Left renal pelvis (tissue), 4 donors: ENCODE data around the gene ARL3. TPM values are rescaled to one million over a fixed set of nuclear protein-coding genes. Genes with fewer than 3 reads are reported as not detected.
"Not testable (repeated sequence)": the region's sequence is repeated elsewhere in the genome, so short reads cannot be mapped to it uniquely, and the experiment has no call there.

Experiments used
- DNase-seq, 4 donors: peaks; one replicate each; pipeline ENCODE4 v3.0.0-alpha.2; 2013; ENCODE audit warnings: low read depth in 4 of 4, low spot score in 3 of 4
- polyA plus RNA-seq, 4 donors: library from polyadenylated mRNA; unstranded; fragments of 120-200 nt; gene quantifications; one replicate each; pipeline ENCODE4 v1.2.1, GENCODE V29; 2013; ENCODE audit not compliant: insufficient read length in 4 of 4

ARL3 gene
- polyA plus RNA-seq, 4 donors, result 19.0 to 31.4 (median 28.5) TPM

DNA sequence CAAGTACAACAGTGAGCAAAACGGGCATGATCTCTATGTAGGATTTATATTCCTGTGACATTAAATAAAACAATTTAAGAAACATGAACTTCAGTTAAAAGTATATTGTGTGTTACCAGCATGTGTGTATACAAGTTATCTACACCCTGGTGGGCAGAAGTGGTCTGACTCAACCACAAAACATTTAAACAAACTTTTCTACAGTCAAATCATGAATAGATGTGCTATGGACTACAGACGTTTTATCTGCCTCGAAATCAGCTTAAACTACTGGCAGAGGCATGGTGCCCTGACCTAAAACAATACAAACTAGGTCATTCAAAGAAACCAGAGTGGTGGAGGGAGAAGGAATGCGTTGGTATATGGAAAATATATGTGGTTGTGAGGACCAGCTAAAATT is 3.6 kb downstream of the ARL3 start:
- no peak for DNase-seq

DNA sequence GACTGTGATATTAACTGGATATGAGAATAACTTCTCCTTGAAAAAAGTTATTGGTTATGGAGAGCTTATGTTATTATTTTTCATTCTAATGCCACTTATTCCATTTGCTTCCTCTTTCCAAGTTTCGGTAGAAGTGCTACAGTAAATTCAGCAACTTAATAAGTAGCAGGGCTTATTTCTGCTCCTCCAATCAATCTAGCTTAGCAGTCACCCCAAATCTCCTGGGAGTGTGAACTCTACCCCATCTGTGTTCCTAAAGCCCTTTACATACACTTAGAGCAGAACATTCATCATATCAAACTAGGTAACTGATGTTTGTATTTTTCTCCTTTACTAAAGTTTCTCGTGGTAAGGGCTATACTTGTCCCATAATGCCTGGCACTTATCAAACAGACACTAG is 8.7 kb downstream of the ARL3 start:
- DNase-seq, result no peak

DNA sequence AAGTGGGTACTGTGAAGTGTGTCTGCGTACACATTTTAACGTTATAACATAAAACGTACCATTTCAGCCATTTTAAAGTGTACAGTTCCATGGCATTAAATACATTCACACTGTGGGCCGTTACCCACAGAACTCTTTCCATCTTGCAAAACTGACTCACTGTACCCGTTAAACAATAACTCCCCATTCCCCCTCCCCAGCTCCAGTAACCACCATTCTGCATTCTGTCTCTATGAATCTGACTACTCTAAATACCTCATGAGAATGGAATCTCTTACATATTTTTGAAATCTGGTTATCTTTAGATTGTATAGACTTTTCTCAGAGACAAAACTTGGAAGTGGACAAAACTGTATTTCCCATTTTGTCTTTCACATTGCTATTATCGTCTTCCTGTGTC is 9.3 kb downstream of the ARL3 start:
- DNase-seq, result no peak

DNA sequence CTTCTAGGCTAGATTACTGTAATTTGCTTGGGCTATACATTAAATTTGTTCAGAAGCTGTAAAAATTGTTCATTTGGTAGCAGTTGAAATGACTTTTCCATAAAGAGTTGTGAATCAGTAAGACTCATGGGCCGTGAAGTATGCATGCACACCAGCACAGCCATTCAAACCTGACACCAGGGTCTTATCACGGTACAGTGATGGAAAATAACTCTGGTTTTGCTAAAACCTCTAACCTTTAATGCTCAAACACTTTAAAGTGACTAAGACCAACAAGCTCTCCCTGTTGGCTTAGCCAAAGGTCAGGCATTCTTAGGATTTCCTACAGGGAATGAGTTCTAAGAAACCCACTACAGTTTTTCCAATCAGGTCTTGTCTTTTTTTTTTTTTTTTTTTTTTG is 11.5 kb downstream of the ARL3 start:
- no peak for DNase-seq

DNA sequence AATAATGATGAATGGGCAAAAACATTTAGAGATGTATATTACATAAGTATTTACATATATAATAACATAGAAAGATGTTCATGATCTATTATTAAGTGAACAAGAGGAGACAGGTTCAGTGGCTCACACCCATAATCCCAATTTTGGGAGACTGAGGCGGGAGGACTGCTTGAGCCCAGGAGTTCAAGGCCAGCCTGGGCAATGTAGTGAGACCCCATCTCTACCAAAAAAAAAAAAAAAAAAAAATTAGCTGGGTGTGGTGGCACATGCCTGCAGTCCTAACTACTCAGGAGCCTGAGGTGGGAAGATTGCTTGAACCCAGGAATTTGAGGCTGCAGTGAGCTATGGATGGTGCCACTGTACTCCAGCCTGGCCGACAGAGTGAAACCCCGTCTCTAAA is 12.4 kb downstream of the ARL3 start:
- no peak for DNase-seq

DNA sequence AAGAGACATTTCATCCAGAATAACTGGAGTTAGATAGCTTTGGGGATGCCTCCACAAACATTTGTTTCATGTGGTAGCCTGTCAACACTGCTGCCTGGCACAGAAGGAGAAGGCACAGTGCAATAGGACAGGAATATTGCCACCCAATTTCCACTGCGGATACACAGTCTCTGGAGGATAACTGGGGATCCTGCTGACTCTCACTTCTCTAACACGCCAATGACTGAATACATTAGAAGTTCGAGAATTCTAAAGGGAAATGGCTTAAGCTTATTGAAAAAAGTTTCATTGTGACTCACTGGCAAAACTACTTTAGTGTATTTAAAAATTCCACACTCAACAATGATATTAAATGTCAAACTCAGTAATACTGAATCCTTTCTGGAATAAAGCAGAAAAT is 12.9 kb downstream of the ARL3 start:
- no peak for DNase-seq

DNA sequence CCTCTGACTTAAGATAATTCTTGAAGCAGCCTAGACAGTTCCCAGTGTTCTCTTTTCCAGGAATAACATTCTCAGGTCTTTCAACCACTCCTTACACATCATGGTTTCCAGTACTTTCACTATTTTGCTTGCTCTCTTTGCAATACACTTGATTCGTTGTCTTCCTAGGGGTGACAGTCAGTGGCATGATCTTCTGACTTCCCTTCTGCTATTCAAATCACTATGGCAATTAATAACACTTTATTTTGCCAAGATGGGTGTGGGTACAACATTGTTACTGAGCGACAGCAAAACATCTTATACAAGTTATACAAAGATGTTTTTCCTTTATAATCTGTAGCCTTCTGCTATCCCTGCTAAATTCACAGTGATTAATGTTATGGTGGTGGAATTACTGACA is 15.3 kb downstream of the ARL3 start:
- DNase-seq, result no peak

DNA sequence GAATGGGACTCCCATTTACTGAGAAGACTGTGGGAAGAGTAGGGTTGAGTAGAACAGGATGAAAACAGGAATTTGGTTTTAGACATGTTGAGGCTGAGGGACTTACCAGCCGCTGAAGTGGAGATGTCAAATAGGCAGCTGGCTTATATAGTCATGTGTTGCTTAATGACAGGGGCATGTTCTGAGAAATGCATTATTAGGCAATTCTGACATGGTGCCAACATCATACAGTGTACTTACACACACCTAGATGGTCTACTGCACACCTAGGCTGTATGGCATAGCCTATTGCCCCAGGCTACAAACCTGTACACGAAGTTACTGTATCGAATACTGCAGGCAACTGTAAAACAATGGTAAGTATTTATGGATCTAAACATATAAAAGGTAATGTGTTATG is 17.5 kb downstream of the ARL3 start:
- no peak for DNase-seq

DNA sequence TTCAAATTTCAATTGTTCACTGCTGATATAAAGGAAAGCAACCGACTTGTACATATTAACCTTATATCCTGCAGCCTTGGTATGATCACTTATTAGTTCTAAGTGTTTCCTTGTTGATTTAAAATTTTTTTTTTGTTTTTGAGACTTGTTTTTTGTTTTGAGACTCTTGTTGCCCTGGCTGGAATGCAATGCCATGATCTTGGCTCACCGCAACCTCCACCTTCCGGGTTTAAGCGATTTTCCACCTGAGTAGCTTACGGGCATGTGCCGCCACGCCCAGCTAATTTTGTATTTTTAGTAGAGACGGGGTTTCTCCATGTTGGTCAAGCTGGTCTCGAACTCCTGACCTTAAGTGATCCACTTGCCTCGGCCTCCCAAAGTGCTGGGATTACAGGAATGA is 18.8 kb downstream of the ARL3 start:
- not testable (repeated sequence) for DNase-seq

DNA sequence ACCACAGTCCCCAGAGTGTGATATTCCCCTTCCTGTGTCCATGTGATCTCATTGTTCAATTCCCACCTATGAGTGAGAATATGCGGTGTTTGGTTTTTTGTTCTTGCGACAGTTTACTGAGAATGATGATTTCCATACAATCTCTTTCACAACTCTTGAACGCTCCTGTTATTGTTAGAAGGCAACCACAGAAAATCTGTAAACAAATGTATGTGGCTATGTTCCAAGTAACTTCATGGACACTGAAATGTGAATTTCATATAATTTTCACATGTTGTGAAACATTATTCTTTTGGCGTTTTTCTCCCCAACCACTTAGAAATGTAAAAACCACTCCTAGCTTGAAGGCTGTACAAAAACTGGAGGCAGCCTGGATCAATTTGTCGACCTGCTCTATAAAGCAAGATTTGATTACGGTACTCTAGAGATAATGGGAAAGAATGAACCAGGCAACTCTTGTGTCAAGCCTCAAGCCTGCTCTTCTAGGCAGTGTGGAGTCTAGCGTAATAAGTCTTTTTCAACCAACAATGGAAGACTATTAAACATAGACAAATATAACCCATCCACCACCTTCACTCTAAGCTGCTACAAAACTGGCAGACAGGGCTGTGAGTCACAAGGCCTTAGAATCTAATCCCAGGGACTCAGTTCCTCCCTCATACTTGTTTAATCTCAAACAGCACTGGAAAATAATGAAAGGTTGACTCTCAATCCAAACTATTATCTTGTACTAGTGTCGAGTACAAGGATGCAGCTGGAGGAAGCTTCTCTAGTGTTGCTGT is 22.7 kb downstream of the ARL3 start:
- no peak for DNase-seq

DNA sequence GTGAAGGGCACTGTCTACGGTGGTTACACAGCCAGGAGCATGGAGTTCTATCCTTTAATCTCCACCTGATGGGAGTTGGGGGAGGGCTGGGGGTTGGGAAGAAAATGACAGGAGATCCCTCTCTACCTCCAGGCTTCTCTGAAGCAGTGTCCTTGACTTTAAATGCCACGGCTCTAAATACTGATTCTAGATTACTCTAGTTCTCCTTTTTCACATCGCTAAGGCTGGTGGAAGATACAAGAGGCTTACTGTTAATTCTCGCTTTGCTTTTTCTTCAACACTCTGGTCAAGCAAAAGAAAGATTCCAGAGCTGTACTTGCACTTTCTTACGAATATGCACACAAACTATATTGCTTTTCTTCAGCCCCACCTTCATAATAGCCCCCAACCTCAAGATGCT is 30.5 kb downstream of the ARL3 start:
- DNase-seq, result no peak

DNA sequence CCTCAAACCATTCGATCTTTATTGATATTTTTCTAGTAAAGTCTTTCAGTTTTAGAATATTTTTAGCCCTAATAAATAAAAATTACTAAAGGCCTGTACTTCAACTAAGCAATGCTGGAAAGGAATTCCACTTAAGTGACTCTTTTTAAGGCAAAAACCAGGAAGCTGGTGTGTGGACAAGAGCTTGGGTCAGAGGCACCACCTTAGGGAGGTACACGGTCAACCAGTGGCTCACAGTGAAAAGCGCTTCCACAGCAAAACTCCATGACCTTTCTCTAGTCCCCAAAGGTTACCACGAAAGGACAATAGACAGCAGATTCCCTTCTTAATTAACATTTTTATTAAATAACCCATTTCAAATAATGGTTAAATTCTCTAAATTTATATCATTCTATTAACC is 31.2 kb downstream of the ARL3 start:
- DNase-seq, result no peak

DNA sequence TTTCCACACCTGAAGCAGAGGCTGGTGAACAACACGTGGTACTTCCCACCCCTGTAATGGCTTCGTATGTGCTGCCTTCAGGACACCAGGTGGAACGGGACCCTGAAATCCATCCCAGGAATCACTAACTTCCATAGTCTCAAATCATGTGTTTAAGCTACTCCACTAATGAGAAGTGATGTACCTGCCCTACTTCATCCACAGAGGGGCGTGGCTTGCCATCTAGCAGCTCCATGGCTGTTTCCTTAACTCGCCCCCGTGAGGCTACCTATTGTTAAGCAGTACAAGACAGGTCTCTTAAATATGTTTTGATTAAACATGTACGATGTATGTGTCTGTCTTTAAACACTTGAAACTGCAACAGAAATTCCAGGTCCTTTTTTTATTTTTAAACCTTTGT is 31.8 kb downstream of the ARL3 start:
- no peak for DNase-seq

DNA sequence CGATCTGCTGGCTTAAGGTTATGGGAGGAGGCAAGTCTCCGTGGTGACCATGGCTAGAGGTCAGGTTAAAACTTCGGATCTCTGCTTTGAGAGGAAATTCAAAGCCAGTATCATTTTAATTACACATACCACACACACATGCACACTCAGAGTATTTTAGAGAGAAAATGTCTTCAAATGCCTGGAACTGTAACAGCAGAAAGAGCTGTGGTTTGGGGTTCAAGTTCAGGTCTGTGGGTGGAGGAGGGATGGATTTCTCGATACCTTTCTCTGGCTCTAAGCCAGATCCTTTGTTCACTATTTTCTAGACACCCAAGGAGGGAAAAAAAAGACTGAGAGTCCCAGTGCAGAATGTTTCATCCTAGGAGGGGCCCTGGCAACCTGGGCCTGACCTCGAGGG is 32.5 kb downstream of the ARL3 start:
- no peak for DNase-seq

DNA sequence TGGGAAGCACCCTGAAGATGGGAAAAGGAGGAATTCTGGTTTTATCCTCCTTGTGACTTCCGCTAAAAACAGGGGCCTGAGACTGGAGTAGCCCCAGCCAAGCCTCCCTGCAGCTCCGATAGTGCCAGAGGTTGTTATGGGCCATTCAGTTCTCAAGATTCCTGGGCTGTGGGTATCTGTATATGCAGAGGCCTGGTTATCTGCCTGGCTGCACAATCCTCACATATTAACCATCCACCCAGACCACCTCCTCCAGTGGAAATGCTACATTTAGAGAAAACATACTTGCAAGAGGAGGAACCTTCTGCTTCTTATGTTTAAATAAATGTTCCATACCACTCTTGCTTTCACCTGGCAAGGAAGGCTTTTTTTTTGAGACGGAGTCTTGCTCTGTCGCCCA is 34.6 kb downstream of the ARL3 start:
- no peak for DNase-seq

DNA sequence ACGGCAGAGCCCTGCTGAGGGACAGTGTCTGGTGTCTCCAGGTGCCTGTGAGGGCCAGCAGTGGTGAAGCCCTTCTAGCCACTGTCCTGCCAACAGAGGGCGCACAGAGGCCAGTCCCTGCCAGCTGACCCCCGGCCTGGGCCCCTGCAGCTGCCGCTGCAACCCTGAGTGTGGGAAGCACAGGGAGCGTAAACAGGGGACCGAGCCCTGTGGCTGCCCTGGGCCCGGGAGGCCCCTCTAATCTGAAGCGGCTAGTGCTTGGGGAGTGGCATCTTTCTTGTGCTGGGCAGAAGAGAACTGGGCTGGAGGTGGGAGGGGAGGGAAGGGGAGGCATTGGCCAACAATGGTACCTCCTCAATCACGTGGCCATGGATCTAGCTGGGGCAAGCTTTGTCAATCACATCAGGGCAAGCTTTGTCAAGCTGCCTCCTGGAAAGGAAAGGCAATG is 35.3 kb downstream of the ARL3 start:
- no peak for DNase-seq

DNA sequence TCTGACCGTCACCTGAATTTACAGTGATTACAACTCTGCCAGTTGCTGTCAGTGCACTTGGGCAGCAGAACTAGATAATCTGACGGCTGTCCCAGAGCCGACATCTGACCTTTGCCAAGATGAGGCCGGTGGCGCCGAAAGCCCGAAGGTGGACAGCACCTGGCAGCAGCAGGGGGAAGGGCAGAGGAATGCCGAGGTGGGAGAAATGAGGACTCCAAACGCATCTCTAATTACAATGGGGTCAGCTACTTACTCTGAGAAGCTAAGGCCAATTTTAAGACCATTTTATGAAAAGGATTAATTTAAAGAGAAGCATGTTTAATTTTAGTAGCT is 36.2 kb downstream of the ARL3 start:
- DNase-seq, result no peak

DNA sequence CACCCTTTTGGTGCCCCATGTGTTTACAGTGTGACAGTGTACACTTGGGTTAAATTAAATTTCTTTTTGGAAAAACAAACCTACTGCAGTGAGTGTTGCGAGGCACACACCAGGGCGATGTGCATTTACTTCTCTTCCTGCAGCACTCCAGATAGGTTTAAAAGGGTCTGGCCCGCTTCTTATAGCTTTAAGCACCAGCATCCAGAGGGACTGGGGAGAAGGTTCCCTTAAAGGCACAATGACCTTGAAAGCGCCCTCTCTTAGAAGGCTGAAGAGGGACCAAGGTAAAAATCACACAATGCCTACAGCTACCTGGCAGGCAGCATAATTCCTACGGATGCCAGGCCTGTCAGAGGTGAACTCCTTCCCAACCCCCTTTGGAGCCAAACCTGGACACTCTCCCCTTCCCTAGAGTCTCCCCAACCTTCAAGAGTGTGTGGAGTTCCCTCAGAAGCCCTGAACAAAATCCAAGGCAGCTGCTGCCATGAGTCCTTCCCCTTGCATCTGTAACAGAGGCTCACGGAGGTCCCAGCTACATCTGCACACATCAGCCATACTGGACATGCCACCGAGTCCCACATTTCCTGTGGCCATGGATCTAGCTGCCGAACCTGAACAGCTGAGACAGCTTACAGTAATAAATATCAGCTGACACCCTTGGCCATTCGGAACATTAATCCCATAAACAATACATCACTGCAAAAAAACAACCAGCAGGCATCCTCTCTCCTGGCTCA is 36.7 kb downstream of the ARL3 start:
- DNase-seq, result no peak

DNA sequence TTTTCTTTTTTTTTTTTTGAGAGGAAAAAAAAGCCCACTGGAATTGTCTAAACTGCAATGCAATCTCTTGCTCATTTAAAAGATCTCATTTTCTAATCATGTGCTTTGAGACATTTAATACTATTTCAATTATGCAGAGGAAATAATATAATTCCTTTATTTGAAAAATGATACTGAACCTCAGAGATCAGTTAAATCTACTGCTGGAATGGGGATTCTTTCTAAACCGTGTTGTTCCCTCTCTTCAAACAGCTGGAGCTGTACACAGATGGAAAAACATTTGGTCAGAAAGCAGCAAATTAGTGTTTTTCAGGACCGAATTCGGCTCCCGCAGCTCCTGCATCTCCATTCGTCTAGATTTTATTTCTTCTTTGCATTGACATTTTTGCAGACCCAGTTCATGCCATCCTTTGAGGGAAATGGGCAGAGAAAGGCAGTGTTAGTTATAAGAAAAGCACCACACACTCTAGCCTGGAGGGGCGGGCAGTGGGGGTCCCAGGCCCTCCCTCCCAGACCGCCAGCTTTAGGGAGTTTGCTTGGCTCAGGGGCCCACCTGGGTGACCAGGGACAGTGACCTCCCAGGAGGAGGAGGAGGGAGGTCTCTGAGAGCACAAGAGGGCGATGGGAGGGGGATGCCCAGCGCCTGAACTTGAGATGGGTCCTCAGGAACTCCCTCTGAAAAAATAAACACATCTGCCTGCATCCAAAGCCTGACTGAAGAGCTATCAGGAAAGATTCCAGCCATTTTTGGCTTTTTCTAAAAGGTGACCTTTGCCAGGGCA is 37.5 kb downstream of the ARL3 start:
- no peak for DNase-seq

DNA sequence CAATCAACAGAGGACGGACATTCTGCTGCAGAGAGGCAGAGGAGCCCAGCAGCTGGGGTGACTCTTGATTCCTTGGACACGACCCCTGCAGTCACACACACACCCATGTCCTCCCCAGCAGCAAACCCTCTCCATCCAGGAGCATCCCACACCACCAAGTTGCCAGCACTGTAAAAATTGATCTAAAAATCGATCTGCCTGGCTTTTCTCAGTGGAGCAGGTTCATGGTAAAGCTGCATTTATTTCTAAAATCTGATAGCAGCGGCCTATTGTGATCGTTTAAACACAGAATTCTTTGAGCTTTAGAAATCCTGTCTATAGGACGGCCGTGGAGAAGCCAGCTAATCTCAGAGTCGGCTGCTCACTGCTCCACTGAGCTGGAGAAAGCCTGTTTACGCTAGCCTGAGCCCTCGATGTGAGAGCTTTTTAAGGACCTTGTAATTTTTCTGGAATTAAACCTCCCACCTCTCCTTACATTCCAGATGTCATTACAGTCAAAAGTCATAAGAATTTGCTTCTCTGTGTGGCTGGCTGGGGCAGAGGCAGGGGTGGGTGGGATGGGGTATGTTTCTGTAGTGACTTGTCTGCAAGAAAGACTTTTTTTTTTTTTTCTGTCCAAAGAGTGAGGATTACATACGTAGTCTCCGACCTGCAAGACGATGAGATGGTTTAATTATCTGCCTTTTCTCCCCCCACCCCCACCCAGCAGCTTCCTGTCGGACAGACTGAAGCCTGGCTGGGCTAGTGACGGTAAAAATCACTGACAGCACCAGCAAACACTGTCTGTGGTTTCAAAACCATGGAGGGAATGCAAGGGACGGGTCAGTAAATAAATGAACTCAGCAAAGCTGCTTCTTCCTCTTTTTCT is 38.3 kb downstream of the ARL3 start:
- no peak for DNase-seq
